Peyer's patch (tissue), 4 donors: ENCODE measurements around the gene CTAGE15.
"Not testable (repeated sequence)": the region's sequence is repeated elsewhere in the genome, so short reads cannot be mapped to it uniquely, and the experiment has no call there.

ENCODE experiments used
- CTCF ChIP-seq, 6 experiments: fragments of 450-650 bp in 4 of 6; fragments of 200-600 bp in 2 of 6; sonication (generic) in 1 of 6; IDR thresholded peaks; one replicate each; pipeline ENCODE4 v1.5.1; 2017 to 2019; ENCODE audit warnings: antibody characterized with exemption in 6 of 6, mild to moderate bottlenecking in 3 of 6, moderate library complexity in 1 of 6
- POLR2A ChIP-seq, 2 donors: fragments of 450-650 bp; IDR thresholded peaks; one replicate each; pipeline ENCODE4 v1.5.1; 2017; ENCODE audit warnings: antibody characterized with exemption in 2 of 2, mild to moderate bottlenecking in 2 of 2, moderate library complexity in 2 of 2

GRCh38 chr7:143603549-143603948 lies 31.9 kb downstream of the CTAGE15 start:
- not testable (repeated sequence) for TF ChIP-seq POLR2A, CTCF (IDR thresholded peaks at IDR 0.05)
